ENCODE measurements around the gene STEAP2.

The STEAP2 gene

DNA sequence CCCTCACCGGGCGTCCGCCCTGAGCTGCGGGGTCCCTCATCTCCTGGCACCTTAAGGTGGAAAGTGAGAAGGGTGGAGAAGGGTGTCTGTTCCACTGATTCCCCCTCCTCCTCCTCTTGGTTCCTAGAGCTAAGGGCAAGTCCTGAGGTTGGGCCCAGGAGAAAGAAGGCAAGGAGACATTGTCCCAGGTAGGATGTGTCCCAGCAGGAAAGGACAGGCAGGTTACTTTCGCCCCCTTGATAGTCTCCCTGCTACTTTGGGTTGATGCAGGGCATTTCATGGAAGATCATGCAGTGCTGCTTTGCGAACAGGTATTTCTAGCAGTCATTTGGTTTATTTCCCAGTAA, 582 bp downstream of the STEAP2 start:
- H3K27me3 Mint-ChIP-seq (ENCODE audit: low read depth) = peaks cover 28% of the 10 kb centered on the region
- H3K36me3 Mint-ChIP-seq (ENCODE audit: low read depth) = no peaks in the 10 kb centered on the region
- H3K9me3 Mint-ChIP-seq = no peaks in the 10 kb centered on the region
- no peak overlapping the region for H3K27ac Mint-ChIP-seq
- no peak overlapping the region for H3K4me3 Mint-ChIP-seq
- H3K4me1 Mint-ChIP-seq (ENCODE audit: low read depth) = no peaks in the 10 kb centered on the region
- no peak for DNase-seq (ENCODE audit: low spot score)

- Mint-ChIP-seq H3K9me3 (no peaks in the 10 kb centered on the region), H3K27me3 (ENCODE audit: low read depth) (peaks cover 30% of the 10 kb centered on the region), H3K36me3 (ENCODE audit: low read depth) (no peaks in the 10 kb centered on the region), H3K27ac (no peak overlapping the region), H3K4me3 (no peak overlapping the region), H3K4me1 (ENCODE audit: low read depth) (no peaks in the 10 kb centered on the region)
- no peak for DNase-seq (ENCODE audit: low spot score)
Observed at GRCh38 chr7:90213521-90213920, 2.0 kb downstream of the STEAP2 start.

DNA sequence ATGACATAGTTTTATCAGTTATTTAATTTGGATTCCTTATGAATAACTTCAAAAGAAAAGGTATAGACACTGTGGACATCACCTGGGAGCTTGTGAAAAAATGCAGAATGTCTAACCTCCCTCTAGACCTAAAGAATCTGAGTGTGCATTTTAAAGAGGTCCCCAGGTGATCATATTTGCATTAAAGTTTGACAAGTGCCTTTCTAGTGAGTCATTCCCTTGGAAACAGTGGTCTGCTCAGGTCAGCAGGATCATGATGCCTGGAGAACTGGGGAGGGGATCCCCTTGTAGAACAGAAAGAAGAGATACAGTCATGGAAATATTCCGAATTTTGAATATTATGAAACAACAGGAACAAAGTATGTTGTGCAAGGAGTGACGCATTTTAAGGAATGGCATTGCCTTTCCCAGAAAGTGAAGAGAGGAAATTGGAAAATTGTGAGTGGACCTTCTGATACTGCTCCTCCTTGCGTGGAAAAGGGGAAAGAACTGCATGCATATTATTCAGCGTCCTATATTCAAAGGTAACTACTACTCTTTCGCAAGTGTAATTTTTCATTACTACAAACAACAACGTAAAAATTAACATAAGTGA, 4.6 kb downstream of the STEAP2 start:
- no peak for DNase-seq (ENCODE audit: low spot score)
- H3K27ac Mint-ChIP-seq = no peak overlapping the region
- no peaks in the 10 kb centered on the region for H3K9me3 Mint-ChIP-seq
- H3K27me3 Mint-ChIP-seq (ENCODE audit: low read depth) = peaks cover 20% of the 10 kb centered on the region
- no peaks in the 10 kb centered on the region for H3K36me3 Mint-ChIP-seq (ENCODE audit: low read depth)
- no peaks in the 10 kb centered on the region for H3K4me1 Mint-ChIP-seq (ENCODE audit: low read depth)
- no peak overlapping the region for H3K4me3 Mint-ChIP-seq

- no peak overlapping the region for H3K4me3 Mint-ChIP-seq
- no peak overlapping the region for H3K27ac Mint-ChIP-seq
- DNase-seq (ENCODE audit: low spot score) = no peak
- no peaks in the 10 kb centered on the region for H3K9me3 Mint-ChIP-seq
- peaks cover 15% of the 10 kb centered on the region for H3K27me3 Mint-ChIP-seq (ENCODE audit: low read depth)
- H3K4me1 Mint-ChIP-seq (ENCODE audit: low read depth) = no peaks in the 10 kb centered on the region
- H3K36me3 Mint-ChIP-seq (ENCODE audit: low read depth) = no peaks in the 10 kb centered on the region
Observed at GRCh38 chr7:90216771-90217170, 5.2 kb downstream of the STEAP2 start.

GRCh38 chr7:90222390-90222789, 10.8 kb downstream of the STEAP2 start:
- no peaks in the 10 kb centered on the region for H3K9me3 Mint-ChIP-seq

DNA sequence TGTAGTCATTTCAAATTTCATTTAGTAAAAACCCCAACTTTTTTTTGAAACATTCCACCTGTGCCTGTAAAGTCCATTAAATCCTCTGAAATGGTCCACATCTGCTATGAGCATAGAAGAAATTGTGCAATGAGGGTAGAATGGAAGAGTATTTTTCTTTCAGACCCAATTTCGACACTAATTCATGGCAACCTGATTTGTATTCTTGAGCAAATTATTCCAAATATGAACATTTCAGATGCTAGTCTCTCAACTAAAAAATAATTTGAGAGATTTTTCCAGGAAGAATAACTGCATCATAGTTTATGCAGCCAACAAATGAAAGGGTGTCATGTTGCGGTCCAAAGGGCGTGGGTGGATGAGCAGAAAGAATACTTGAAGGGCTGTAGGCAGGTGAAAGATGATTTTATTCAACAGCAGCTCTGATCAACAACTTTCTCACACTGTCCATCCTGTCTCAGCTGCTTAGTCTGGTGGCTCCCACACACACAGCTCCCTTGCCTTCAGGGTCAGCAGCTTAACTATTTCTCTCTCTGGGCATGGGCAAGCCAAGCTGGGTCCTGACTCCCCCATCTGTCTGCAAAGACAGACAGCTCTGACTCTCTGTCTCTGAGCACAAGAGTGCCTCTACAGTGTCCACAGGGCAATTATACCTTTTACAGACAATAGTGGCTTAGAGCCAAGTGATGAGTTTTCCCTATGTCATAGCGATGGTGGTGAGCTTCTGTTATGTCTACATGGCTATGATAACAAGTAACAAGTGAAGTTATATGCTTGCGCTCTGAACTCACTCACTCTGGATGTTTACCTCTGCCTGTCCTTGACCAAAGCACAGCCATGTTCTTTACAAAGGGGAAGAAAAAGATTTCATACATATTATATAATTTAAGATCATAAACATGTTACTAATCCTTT, 11.5 kb downstream of the STEAP2 start:
- no peaks in the 10 kb centered on the region for H3K36me3 Mint-ChIP-seq (ENCODE audit: low read depth)
- DNase-seq (ENCODE audit: low spot score) = no peak
- no peaks in the 10 kb centered on the region for H3K4me1 Mint-ChIP-seq (ENCODE audit: low read depth)
- no peaks in the 10 kb centered on the region for H3K9me3 Mint-ChIP-seq
- H3K4me3 Mint-ChIP-seq = no peak overlapping the region
- no peak overlapping the region for H3K27ac Mint-ChIP-seq
- peaks cover 14% of the 10 kb centered on the region for H3K27me3 Mint-ChIP-seq (ENCODE audit: low read depth)

More at GRCh38 chr7:90222390-90222789, 10.8 kb downstream of the STEAP2 start:
- peaks cover 16% of the 10 kb centered on the region for H3K27me3 Mint-ChIP-seq (ENCODE audit: low read depth)
- no peak overlapping the region for H3K4me3 Mint-ChIP-seq
- H3K36me3 Mint-ChIP-seq (ENCODE audit: low read depth) = no peaks in the 10 kb centered on the region
- no peak for DNase-seq (ENCODE audit: low spot score)
- no peaks in the 10 kb centered on the region for H3K4me1 Mint-ChIP-seq (ENCODE audit: low read depth)
- no peak overlapping the region for H3K27ac Mint-ChIP-seq

GRCh38 chr7:90224195-90224594, 12.7 kb downstream of the STEAP2 start:
- Mint-ChIP-seq H3K36me3 (ENCODE audit: low read depth) (no peaks in the 10 kb centered on the region), H3K4me1 (ENCODE audit: low read depth) (no peaks in the 10 kb centered on the region), H3K27ac (no peak overlapping the region), H3K9me3 (no peaks in the 10 kb centered on the region), H3K4me3 (no peak overlapping the region), H3K27me3 (ENCODE audit: low read depth) (peaks cover 15% of the 10 kb centered on the region)
- no peak for DNase-seq (ENCODE audit: low spot score)

DNA sequence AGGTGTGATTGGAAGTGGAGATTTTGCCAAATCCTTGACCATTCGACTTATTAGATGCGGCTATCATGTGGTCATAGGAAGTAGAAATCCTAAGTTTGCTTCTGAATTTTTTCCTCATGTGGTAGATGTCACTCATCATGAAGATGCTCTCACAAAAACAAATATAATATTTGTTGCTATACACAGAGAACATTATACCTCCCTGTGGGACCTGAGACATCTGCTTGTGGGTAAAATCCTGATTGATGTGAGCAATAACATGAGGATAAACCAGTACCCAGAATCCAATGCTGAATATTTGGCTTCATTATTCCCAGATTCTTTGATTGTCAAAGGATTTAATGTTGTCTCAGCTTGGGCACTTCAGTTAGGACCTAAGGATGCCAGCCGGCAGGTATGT, 13.6 kb downstream of the STEAP2 start:
- no peak overlapping the region for H3K27ac Mint-ChIP-seq
- H3K27me3 Mint-ChIP-seq (ENCODE audit: low read depth) = peaks cover 15% of the 10 kb centered on the region
- no peak overlapping the region for H3K4me3 Mint-ChIP-seq
- H3K4me1 Mint-ChIP-seq (ENCODE audit: low read depth) = no peaks in the 10 kb centered on the region
- DNase-seq (ENCODE audit: low spot score) = no peak
- H3K9me3 Mint-ChIP-seq = no peaks in the 10 kb centered on the region
- no peaks in the 10 kb centered on the region for H3K36me3 Mint-ChIP-seq (ENCODE audit: low read depth)

- no peaks in the 10 kb centered on the region for H3K9me3 Mint-ChIP-seq
- no peak overlapping the region for H3K4me3 Mint-ChIP-seq
- H3K4me1 Mint-ChIP-seq (ENCODE audit: low read depth) = no peaks in the 10 kb centered on the region
- H3K27ac Mint-ChIP-seq = no peak overlapping the region
- DNase-seq (ENCODE audit: low spot score) = no peak
- no peaks in the 10 kb centered on the region for H3K36me3 Mint-ChIP-seq (ENCODE audit: low read depth)
- H3K27me3 Mint-ChIP-seq (ENCODE audit: low read depth) = peaks cover 14% of the 10 kb centered on the region
Observed at GRCh38 chr7:90225601-90226000, 14.1 kb downstream of the STEAP2 start.

- Mint-ChIP-seq H3K36me3 (ENCODE audit: low read depth) (no peaks in the 10 kb centered on the region), H3K4me3 (no peak overlapping the region), H3K9me3 (no peaks in the 10 kb centered on the region), H3K27me3 (ENCODE audit: low read depth) (peaks cover 13% of the 10 kb centered on the region), H3K4me1 (ENCODE audit: low read depth) (no peaks in the 10 kb centered on the region), H3K27ac (no peak overlapping the region)
- no peak for DNase-seq (ENCODE audit: low spot score)
Observed at GRCh38 chr7:90227259-90227658, 15.7 kb downstream of the STEAP2 start.

DNA sequence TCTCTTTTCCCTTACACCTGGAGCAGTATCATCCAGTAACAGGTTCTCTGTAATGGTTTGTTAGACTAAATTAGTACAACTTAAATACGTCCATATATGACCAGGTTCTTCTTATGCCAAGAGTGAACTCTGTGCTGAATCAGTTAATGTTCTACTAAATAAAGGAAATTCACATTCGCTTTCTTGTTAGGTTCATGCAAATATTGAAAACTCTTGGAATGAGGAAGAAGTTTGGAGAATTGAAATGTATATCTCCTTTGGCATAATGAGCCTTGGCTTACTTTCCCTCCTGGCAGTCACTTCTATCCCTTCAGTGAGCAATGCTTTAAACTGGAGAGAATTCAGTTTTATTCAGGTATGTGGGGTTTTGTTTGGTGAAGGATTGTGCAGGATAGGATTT, 18.1 kb downstream of the STEAP2 start:
- no peak overlapping the region for H3K27ac Mint-ChIP-seq
- H3K9me3 Mint-ChIP-seq = no peaks in the 10 kb centered on the region
- no peak for DNase-seq (ENCODE audit: low spot score)
- H3K27me3 Mint-ChIP-seq (ENCODE audit: low read depth) = peaks cover 8% of the 10 kb centered on the region
- H3K4me1 Mint-ChIP-seq (ENCODE audit: low read depth) = no peaks in the 10 kb centered on the region
- no peak overlapping the region for H3K4me3 Mint-ChIP-seq
- H3K36me3 Mint-ChIP-seq (ENCODE audit: low read depth) = no peaks in the 10 kb centered on the region

DNA sequence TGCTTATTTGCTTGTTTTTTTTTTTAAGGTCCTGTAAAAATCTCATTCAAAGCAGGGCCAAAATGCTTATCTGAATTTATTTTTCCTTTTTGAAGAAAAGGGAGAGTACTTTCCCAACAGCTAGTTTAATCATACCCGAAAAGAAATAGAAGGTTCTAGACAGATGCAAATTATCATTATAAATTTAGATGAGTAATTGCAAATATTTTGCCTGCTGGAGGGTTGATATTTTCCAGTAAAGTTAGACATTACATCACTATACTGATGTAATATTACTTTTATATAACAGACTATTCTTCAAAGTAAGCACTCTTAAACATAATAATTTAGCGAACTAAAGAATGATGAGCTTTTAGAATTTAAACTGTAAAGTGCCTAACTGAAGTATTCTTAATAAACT, 19.3 kb downstream of the STEAP2 start:
- no peaks in the 10 kb centered on the region for H3K4me1 Mint-ChIP-seq (ENCODE audit: low read depth)
- H3K27ac Mint-ChIP-seq = no peak overlapping the region
- no peak overlapping the region for H3K4me3 Mint-ChIP-seq
- H3K36me3 Mint-ChIP-seq (ENCODE audit: low read depth) = no peaks in the 10 kb centered on the region
- no peaks in the 10 kb centered on the region for H3K9me3 Mint-ChIP-seq
- no peak for DNase-seq (ENCODE audit: low spot score)
- peaks cover 5% of the 10 kb centered on the region for H3K27me3 Mint-ChIP-seq (ENCODE audit: low read depth)

GRCh38 chr7:90231304-90231703, 19.8 kb downstream of the STEAP2 start:
- Mint-ChIP-seq H3K4me1 (ENCODE audit: low read depth) (no peaks in the 10 kb centered on the region), H3K4me3 (no peak overlapping the region), H3K27ac (no peak overlapping the region), H3K9me3 (no peaks in the 10 kb centered on the region), H3K27me3 (ENCODE audit: low read depth) (peaks cover 5% of the 10 kb centered on the region), H3K36me3 (ENCODE audit: low read depth) (no peaks in the 10 kb centered on the region)
- no peak for DNase-seq (ENCODE audit: low spot score)

GRCh38 chr7:90232430-90232829, 20.9 kb downstream of the STEAP2 start:
- Mint-ChIP-seq H3K27me3 (ENCODE audit: low read depth) (peaks cover 12% of the 10 kb centered on the region), H3K27ac (no peak overlapping the region), H3K36me3 (ENCODE audit: low read depth) (no peaks in the 10 kb centered on the region), H3K4me1 (ENCODE audit: low read depth) (no peaks in the 10 kb centered on the region), H3K9me3 (no peaks in the 10 kb centered on the region), H3K4me3 (no peak overlapping the region)
- no peak for DNase-seq (ENCODE audit: low spot score)
